GM23248 (cell line): ENCODE measurements around the gene ZNF768. TPM values are rescaled to one million over a fixed set of nuclear protein-coding genes. Genes with fewer than 3 reads are reported as not detected.
A peak's percentile ranks its signal among the peaks of the same experiment; 100 is the strongest.
"Not testable (repeated sequence)": the region's sequence is repeated elsewhere in the genome, so short reads cannot be mapped to it uniquely, and the experiment has no call there.

Source experiments
- DNase-seq: peaks from one replicate; pipeline ENCODE4 v3.0.0-alpha.2; 2015
- H2AFZ ChIP-seq: fragments of 200-600 bp; sonication (generic); 2 replicates; pipeline ENCODE4 v1.6.1; 2016; ENCODE audit warnings: antibody characterized with exemption
- H3F3A ChIP-seq: fragments of 200-600 bp; sonication (generic); 2 replicates; pipeline ENCODE4 v1.6.1; 2016; ENCODE audit warnings: mild to moderate bottlenecking, antibody characterized with exemption, mixed run types; ENCODE audit not compliant: insufficient read depth
- H3K27ac ChIP-seq: fragments of 200-600 bp; sonication (generic); 2 replicates; pipeline ENCODE4 v1.5.1; 2016; ENCODE audit warnings: mild to moderate bottlenecking
- H3K27me3 ChIP-seq: fragments of 200-600 bp; sonication (generic); replicated peaks from 2 replicates; pipeline ENCODE4 v1.6.1; 2016; ENCODE audit warnings: mild to moderate bottlenecking; ENCODE audit not compliant: insufficient read depth
- H3K36me3 ChIP-seq: fragments of 200-600 bp; sonication (generic); 2 replicates; pipeline ENCODE4 v1.6.1; 2016; ENCODE audit warnings: low read depth, mild to moderate bottlenecking
- H3K4me1 ChIP-seq: fragments of 200-600 bp; sonication (generic); 2 replicates; pipeline ENCODE4 v1.6.1; 2016; ENCODE audit warnings: mild to moderate bottlenecking; ENCODE audit not compliant: insufficient read depth
- H3K4me2 ChIP-seq: fragments of 200-600 bp; sonication (generic); one replicate; pipeline ENCODE4 v1.6.1; 2016; ENCODE audit warnings: mild to moderate bottlenecking; ENCODE audit not compliant: unreplicated experiment
- H3K4me3 ChIP-seq: fragments of 200-600 bp; sonication (generic); 2 replicates; pipeline ENCODE4 v1.5.1; 2016; ENCODE audit warnings: mild to moderate bottlenecking
- H3K79me2 ChIP-seq: fragments of 200-600 bp; sonication (generic); 2 replicates; pipeline ENCODE4 v1.6.1; 2016; ENCODE audit warnings: mild to moderate bottlenecking; ENCODE audit not compliant: insufficient read depth
- H3K9ac ChIP-seq: fragments of 200-600 bp; sonication (generic); 2 replicates; pipeline ENCODE4 v1.6.1; 2016; ENCODE audit warnings: mild to moderate bottlenecking
- H3K9me2 ChIP-seq: fragments of 200-600 bp; sonication (generic); 2 replicates; pipeline ENCODE4 v1.6.1; 2016; ENCODE audit warnings: mixed run types, mild to moderate bottlenecking, moderate library complexity; ENCODE audit not compliant: insufficient read depth
- H3K9me3 ChIP-seq: fragments of 200-600 bp; sonication (generic); one replicate; pipeline ENCODE4 v1.6.1; 2017; ENCODE audit warnings: low read depth
- H4K20me1 ChIP-seq: fragments of 200-600 bp; sonication (generic); 2 replicates; pipeline ENCODE4 v1.6.0; 2016; ENCODE audit not compliant: insufficient read depth
- EZH2 ChIP-seq: fragments of 200-600 bp; sonication (generic); IDR thresholded peaks from 2 replicates; pipeline ENCODE4 v1.6.1; 2018; ENCODE audit warnings: antibody characterized with exemption, mild to moderate bottlenecking; ENCODE audit not compliant: insufficient read depth, poor library complexity, severe bottlenecking
- EZH2phosphoT487 ChIP-seq: fragments of 200-600 bp; sonication (generic); IDR thresholded peaks from 2 replicates; pipeline ENCODE4 v1.6.1; 2018; ENCODE audit warnings: antibody characterized with exemption, moderate library complexity, mild to moderate bottlenecking, low read depth; ENCODE audit not compliant: insufficient read depth
- WGBS, 2 experiments: methylation state at CpG; one replicate each; pipeline ENCODE4 v1.1.6; 2015 to 2017; ENCODE audit warnings: low lambda C conversion rate in 2 of 2, low coverage in 1 of 2; ENCODE audit errors: missing lambda C conversion rate in 2 of 2; 5-methylcytosine and 5-hydroxymethylcytosine counted together
- in situ Hi-C: fragments of 300-500 bp; cut with MboI; formaldehyde crosslinking; loops from 2 replicates; pipeline ENCODE4 v1.15.0; 2020
- polyA plus RNA-seq: library from polyadenylated mRNA; unstranded; fragments of >200 nt; fragmentation: Nextera tagmentation; extraction: Ambion mirVana; gene quantifications from 2 replicates; pipeline ENCODE4 v1.2.1, GENCODE V29; 2016
- total RNA-seq: library from RNA; depleted of rRNA; stranded (reverse); fragments of >200 nt; shearing (Covaris generic); gene quantifications from 2 replicates; pipeline ENCODE4 v1.2.3, GENCODE V29; 2014

Gene ZNF768
- total and polyA plus RNA-seq, 2 experiments from 2014 or later: 5.0 to 38.4 TPM

- peaks cover 19% of the 10 kb centered on the region for H3F3A ChIP-seq
- peak overlapping the region; percentile 78 for H3K4me3 ChIP-seq
- no peaks in the 10 kb centered on the region for H3K36me3 ChIP-seq
- no peaks in the 10 kb centered on the region for H3K9me2 ChIP-seq
- WGBS, 2 experiments: 73 to 92% methylated on average over 3 to 4 of the region's 4 CpGs
- H3K79me2 ChIP-seq: no peaks in the 10 kb centered on the region
- in situ Hi-C loops: no loop called here
- no peaks in the 10 kb centered on the region for H3K9me3 ChIP-seq
- TF ChIP-seq EZH2phosphoT487: no peak
- H4K20me1 ChIP-seq: no peaks in the 10 kb centered on the region
- H3K4me2 ChIP-seq: peak overlapping the region; percentile 91
- no peaks in the 10 kb centered on the region for H3K27me3 ChIP-seq
- peaks cover 6% of the 10 kb centered on the region for H3K4me1 ChIP-seq
- peak overlapping the region; percentile 83 for H2AFZ ChIP-seq
- no peak for DNase-seq
- peak overlapping the region; percentile 86 for H3K9ac ChIP-seq
- H3K27ac ChIP-seq: peak overlapping the region; percentile 90; the same call in 1 of the 2 replicates
Observed at GRCh38 chr16:30525844-30526136, 576 bp downstream of the ZNF768 start.

- Histone ChIP-seq H3K9me2 (no peaks in the 10 kb centered on the region), H3K9me3 (no peaks in the 10 kb centered on the region), H3K4me2 (no peak overlapping the region), H3K27ac (no peak overlapping the region), H3F3A (peaks cover 19% of the 10 kb centered on the region), H4K20me1 (no peaks in the 10 kb centered on the region), H3K4me3 (no peak overlapping the region), H3K27me3 (no peaks in the 10 kb centered on the region), H3K4me1 (peaks cover 6% of the 10 kb centered on the region), H3K79me2 (no peaks in the 10 kb centered on the region), H3K36me3 (no peaks in the 10 kb centered on the region), H3K9ac (no peak overlapping the region), H2AFZ (no peak overlapping the region)
- no peak for TF ChIP-seq EZH2phosphoT487
- no peak for TF ChIP-seq EZH2
- 94 to 95% methylated on average over 56 to 60 of the region's 60 CpGs for WGBS, 2 experiments
- DNase-seq: no peak
- in situ Hi-C loops: no loop called here
Observed at GRCh38 chr16:30524575-30525568, 1.5 kb downstream of the ZNF768 start.

GRCh38 chr16:30523768-30524574 lies 2.4 kb downstream of the ZNF768 start:
- no peak for DNase-seq
- in situ Hi-C loops: no loop called here
- TF ChIP-seq EZH2phosphoT487 (no peak), EZH2 (no peak)
- Histone ChIP-seq H3K27ac (no peak overlapping the region), H3K4me3 (no peak overlapping the region), H3K79me2 (no peaks in the 10 kb centered on the region), H3K9me2 (no peaks in the 10 kb centered on the region), H3K4me2 (no peak overlapping the region), H3K4me1 (peaks cover 6% of the 10 kb centered on the region), H3F3A (peaks cover 19% of the 10 kb centered on the region), H4K20me1 (no peaks in the 10 kb centered on the region), H3K27me3 (no peaks in the 10 kb centered on the region), H3K9me3 (no peaks in the 10 kb centered on the region), H2AFZ (no peak overlapping the region), H3K36me3 (no peaks in the 10 kb centered on the region), H3K9ac (no peak overlapping the region)
- WGBS, 2 experiments: 79 to 82% methylated on average over 23 to 26 of the region's 26 CpGs

- H3K9me3 ChIP-seq, H3K79me2 ChIP-seq, in situ Hi-C loops, H3K27ac ChIP-seq, H3K27me3 ChIP-seq, H3K4me1 ChIP-seq, DNase-seq, H3K4me3 ChIP-seq, H3K9me2 ChIP-seq, H3K9ac ChIP-seq, H3K36me3 ChIP-seq, H2AFZ ChIP-seq, H3K4me2 ChIP-seq, H4K20me1 ChIP-seq: not testable (repeated sequence)
- H3F3A ChIP-seq: peaks cover 12% of the 10 kb centered on the region
- WGBS, 2 experiments: 82 to 87% methylated on average over 12 of the region's 12 CpGs
Observed at GRCh38 chr16:30522702-30523463, 3.5 kb downstream of the ZNF768 start.
